GM12864 (cell line): Measurements from ENCODE around the gene CTNNA2.

ENCODE experiments used
- DNase-seq: peaks from one replicate; pipeline ENCODE4 v3.0.0-alpha.2; 2011; ENCODE audit warnings: low read depth
- H3K4me3 ChIP-seq: 2 replicates; pipeline ENCODE4 v1.5.1; 2011; ENCODE audit warnings: mild to moderate bottlenecking, low read depth, low read length, control low read depth
- TF ChIP-seq, protein P1 (sequence below): IDR thresholded peaks from 2 replicates; pipeline ENCODE4 v1.5.1; 2011; ENCODE audit warnings: low read depth, mild to moderate bottlenecking, moderate library complexity, low read length, control low read depth, inconsistent platforms; ENCODE audit errors: missing control alignments

Gene CTNNA2

GRCh38 chr2:80266231-80266630 lies 753.4 kb downstream of the CTNNA2 start:
- DNase-seq = no peak
- no peak overlapping the region for H3K4me3 ChIP-seq
- TF ChIP-seq, protein P1, sequence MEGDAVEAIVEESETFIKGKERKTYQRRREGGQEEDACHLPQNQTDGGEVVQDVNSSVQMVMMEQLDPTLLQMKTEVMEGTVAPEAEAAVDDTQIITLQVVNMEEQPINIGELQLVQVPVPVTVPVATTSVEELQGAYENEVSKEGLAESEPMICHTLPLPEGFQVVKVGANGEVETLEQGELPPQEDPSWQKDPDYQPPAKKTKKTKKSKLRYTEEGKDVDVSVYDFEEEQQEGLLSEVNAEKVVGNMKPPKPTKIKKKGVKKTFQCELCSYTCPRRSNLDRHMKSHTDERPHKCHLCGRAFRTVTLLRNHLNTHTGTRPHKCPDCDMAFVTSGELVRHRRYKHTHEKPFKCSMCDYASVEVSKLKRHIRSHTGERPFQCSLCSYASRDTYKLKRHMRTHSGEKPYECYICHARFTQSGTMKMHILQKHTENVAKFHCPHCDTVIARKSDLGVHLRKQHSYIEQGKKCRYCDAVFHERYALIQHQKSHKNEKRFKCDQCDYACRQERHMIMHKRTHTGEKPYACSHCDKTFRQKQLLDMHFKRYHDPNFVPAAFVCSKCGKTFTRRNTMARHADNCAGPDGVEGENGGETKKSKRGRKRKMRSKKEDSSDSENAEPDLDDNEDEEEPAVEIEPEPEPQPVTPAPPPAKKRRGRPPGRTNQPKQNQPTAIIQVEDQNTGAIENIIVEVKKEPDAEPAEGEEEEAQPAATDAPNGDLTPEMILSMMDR = no peak

GRCh38 chr2:80269806-80270205 lies 757.0 kb downstream of the CTNNA2 start:
- TF ChIP-seq, protein P1 = no peak
- no peak overlapping the region for H3K4me3 ChIP-seq
- DNase-seq = no peak

GRCh38 chr2:80280598-80280997 lies 767.7 kb downstream of the CTNNA2 start:
- H3K4me3 ChIP-seq = no peak overlapping the region
- no peak for DNase-seq
- TF ChIP-seq, protein P1 = no peak

- DNase-seq = no peak
- H3K4me3 ChIP-seq = no peak overlapping the region
- TF ChIP-seq, protein P1 = no peak
Measured at GRCh38 chr2:80281049-80281448, 768.2 kb downstream of the CTNNA2 start.

GRCh38 chr2:80288576-80288975 lies 775.7 kb downstream of the CTNNA2 start:
- DNase-seq = no peak
- TF ChIP-seq, protein P1 = no peak
- H3K4me3 ChIP-seq = no peak overlapping the region

DNA sequence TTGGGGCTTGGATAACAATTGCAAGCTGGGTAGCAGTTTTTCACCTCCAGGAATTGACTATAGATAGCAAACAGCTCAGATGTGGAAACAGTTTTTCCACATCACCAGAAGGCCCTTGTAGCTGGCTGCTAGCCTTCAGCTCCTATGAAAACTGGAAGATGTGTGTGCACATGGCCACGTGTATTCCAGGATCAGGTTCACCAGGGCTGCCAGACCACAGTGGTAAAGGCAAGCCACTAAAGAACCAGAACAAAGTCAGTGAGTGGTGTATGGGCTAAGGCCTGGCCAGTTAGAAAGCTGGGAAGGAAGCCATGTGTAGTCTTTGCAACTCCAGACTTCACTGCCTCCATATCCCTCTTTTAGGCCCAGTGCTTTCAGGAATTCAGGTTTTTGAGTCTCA lies 778.8 kb downstream of the CTNNA2 start:
- no peak for DNase-seq
- no peak overlapping the region for H3K4me3 ChIP-seq
- TF ChIP-seq, protein P1 = no peak

GRCh38 chr2:80292474-80292873 lies 779.6 kb downstream of the CTNNA2 start:
- TF ChIP-seq, protein P1 = no peak
- DNase-seq = no peak
- no peak overlapping the region for H3K4me3 ChIP-seq
